A673 (cell line): ENCODE data around the gene HOXD8. TPM values are rescaled to one million over a fixed set of nuclear protein-coding genes. Genes with fewer than 3 reads are reported as not detected.

Experiments
- BruUV-seq: library from RNA; stranded (reverse); fragments of 400-500 nt; replicated peaks from 2 replicates; lab custom pipeline; 2021; lab: Mats Ljungman, UMichigan
- CTCF ChIA-PET: fragments of 300-600 bp; sonication (Branson Sonifier 250); formaldehyde crosslinking; loops from one replicate; lab custom pipeline; 2022; ENCODE audit warnings: antibody characterized with exemption; lab: Charles Lee
- POLR2A ChIA-PET: fragments of 300-600 bp; sonication (Branson Sonifier 250); formaldehyde crosslinking; loops from one replicate; lab custom pipeline; 2022; ENCODE audit warnings: antibody characterized with exemption; ENCODE audit not compliant: low non-redundant PET; lab: Charles Lee
- DNase-seq: peaks from one replicate; pipeline ENCODE4 v3.0.0-alpha.2; 2015; ENCODE audit warnings: low spot score
- H3K27ac ChIP-seq: fragments of 200-600 bp; sonication (generic); 2 replicates; pipeline ENCODE4 v1.5.1; 2016; ENCODE audit warnings: mixed run types, low read depth, mild to moderate bottlenecking, mixed read lengths, antibody characterized with exemption, low read length; ENCODE audit not compliant: poor library complexity, severe bottlenecking
- H3K27me3 ChIP-seq: fragments of 200-600 bp; sonication (generic); replicated peaks from 2 replicates; pipeline ENCODE4 v1.6.1; 2017; ENCODE audit warnings: mixed run types, low read depth, mild to moderate bottlenecking, mixed read lengths, antibody characterized with exemption, low read length; ENCODE audit not compliant: insufficient read depth, poor library complexity
- H3K36me3 ChIP-seq: fragments of 200-600 bp; sonication (generic); 2 replicates; pipeline ENCODE4 v1.6.1; 2016; ENCODE audit warnings: mixed run types, mild to moderate bottlenecking, mixed read lengths, antibody characterized with exemption, low read length; ENCODE audit not compliant: insufficient read depth, poor library complexity, severe bottlenecking
- H3K4me1 ChIP-seq: fragments of 200-600 bp; sonication (generic); 2 replicates; pipeline ENCODE4 v1.6.1; 2017; ENCODE audit warnings: mixed run types, mild to moderate bottlenecking, mixed read lengths, antibody characterized with exemption, low read length; ENCODE audit not compliant: insufficient read depth, poor library complexity, severe bottlenecking
- H3K4me3 ChIP-seq: fragments of 200-600 bp; sonication (generic); 2 replicates; pipeline ENCODE4 v1.5.1; 2016; ENCODE audit warnings: low read depth, mixed run types, mild to moderate bottlenecking, mixed read lengths, low read length; ENCODE audit not compliant: poor library complexity, severe bottlenecking
- H3K9me3 ChIP-seq: fragments of 200-600 bp; sonication (generic); 2 replicates; pipeline ENCODE4 v1.6.1; 2016; ENCODE audit warnings: mixed run types, low read depth, mild to moderate bottlenecking, mixed read lengths, antibody characterized with exemption, low read length; ENCODE audit not compliant: poor library complexity, severe bottlenecking
- CTCF ChIP-seq: fragments of 300-800, 200-600 bp; sonication (generic); conservative IDR thresholded peaks from 2 replicates; pipeline ENCODE4 v1.5.1; 2017; ENCODE audit warnings: low read depth, mild to moderate bottlenecking, antibody characterized with exemption, low read length, moderate library complexity, mixed read lengths
- EZH2 ChIP-seq: fragments of 200-600 bp; sonication (generic); IDR thresholded peaks from 2 replicates; pipeline ENCODE4 v1.6.1; 2017; ENCODE audit warnings: borderline replicate concordance, low read depth, mild to moderate bottlenecking, mixed read lengths, antibody characterized with exemption, low read length; ENCODE audit not compliant: poor library complexity, severe bottlenecking
- intact Hi-C: fragments of 100-400 bp; cut with micrococcal nuclease; formaldehyde crosslinking; loops from one replicate; pipeline ENCODE4 v1.10.0; 2022; ENCODE audit not compliant: unreplicated experiment
- total RNA-seq: library from RNA; stranded (reverse); gene quantifications from 2 replicates; pipeline ENCODE4 v1.2.3, GENCODE V29; 2021

The HOXD8 gene
- total RNA-seq, 1 experiment from 2014 or later = 56.8 TPM

- H3K4me3 ChIP-seq = no peak overlapping the region
- ChIA-PET POLR2A (no interaction called here), CTCF (interaction anchor here (0.6 kb wide), 1 partner anchor 1569 kb away, joined by 5 read pairs; no protein-coding TSS in a partner anchor)
- no peak for TF ChIP-seq CTCF
- TF ChIP-seq EZH2 = no peak
- BruUV-seq = no TSS peak
- peaks cover 63% of the 10 kb centered on the region for H3K36me3 ChIP-seq
- no peak overlapping the region for H3K27ac ChIP-seq
- intact Hi-C loops = loop anchor here (5.0 kb wide), 1 partner anchor 302 kb away; no protein-coding TSS in a partner anchor
- H3K9me3 ChIP-seq = no peaks in the 10 kb centered on the region
- H3K4me1 ChIP-seq = peaks cover 25% of the 10 kb centered on the region
- DNase-seq = no peak
- no peaks in the 10 kb centered on the region for H3K27me3 ChIP-seq
These were observed 26.0 kb downstream of the HOXD8 start for GRCh38 chr2:176155356-176156044.

GRCh38 chr2:176156301-176156806, 26.8 kb downstream of the HOXD8 start:
- no TSS peak for BruUV-seq
- intact Hi-C loops = loop anchor here (5.0 kb wide), 1 partner anchor 301 kb away; no protein-coding TSS in a partner anchor
- no peaks in the 10 kb centered on the region for H3K27me3 ChIP-seq
- DNase-seq = no peak
- H3K4me3 ChIP-seq = no peak overlapping the region
- H3K36me3 ChIP-seq = peaks cover 54% of the 10 kb centered on the region
- peaks cover 28% of the 10 kb centered on the region for H3K4me1 ChIP-seq
- CTCF ChIA-PET = no interaction called here
- no peak for TF ChIP-seq EZH2
- no peak for TF ChIP-seq CTCF
- POLR2A ChIA-PET = no interaction called here
- H3K27ac ChIP-seq = no peak overlapping the region
- H3K9me3 ChIP-seq = no peaks in the 10 kb centered on the region

GRCh38 chr2:176156807-176157498, 27.4 kb downstream of the HOXD8 start, which contains the start of gene HOXD3:
Gene HOXD3 (plus strand): TSS chr2:176157307. CDS start chr2:176169115, 11,808 bp downstream.
- ChIA-PET POLR2A (no interaction called here), CTCF (no interaction called here)
- intact Hi-C loops = loop anchor here (5.0 kb wide), 1 partner anchor 300 kb away; no protein-coding TSS in a partner anchor
- DNase-seq = no peak
- H3K4me3 ChIP-seq = peak within 1 kb of the TSS; percentile 48
- peaks cover 28% of the 10 kb centered on the region for H3K4me1 ChIP-seq
- peaks cover 48% of the 10 kb centered on the region for H3K36me3 ChIP-seq
- no TSS peak for BruUV-seq
- H3K27me3 ChIP-seq = no peaks in the 10 kb centered on the region
- no peak for TF ChIP-seq EZH2
- no peak for TF ChIP-seq CTCF
- peak within 1 kb of the TSS; percentile 85 for H3K27ac ChIP-seq
- H3K9me3 ChIP-seq = no peaks in the 10 kb centered on the region
